Measurements from ENCODE around the gene NUDT4.

GRCh38 chr12:93361151-93361919 lies 16.4 kb upstream of the NUDT4 start:
- TF ChIP-seq POLR2A (IDR thresholded peaks at IDR 0.05; ENCODE audit: low read depth, low read length), result no peak
- TF ChIP-seq TAF1 (IDR thresholded peaks at IDR 0.05; ENCODE audit: low read depth, low read length), result no peak
- TF ChIP-seq PAX5 (IDR thresholded peaks at IDR 0.05; ENCODE audit: insufficient read depth, low read length, severe bottlenecking), result no peak

Measured in GM12891 (cell line).